Calu3 (cell line): ENCODE results near the gene B2M. TPM values are rescaled to one million over a fixed set of nuclear protein-coding genes. Genes with fewer than 3 reads are reported as not detected.

Experiments
- BruUV-seq: library from RNA; stranded (reverse); fragments of 400-500 nt; replicated peaks from 2 replicates; lab custom pipeline; 2021; lab: Mats Ljungman, UMichigan
- CTCF ChIA-PET: fragments of 300-600 bp; sonication (Branson Sonifier 250); formaldehyde crosslinking; loops from one replicate; lab custom pipeline; 2022; ENCODE audit warnings: antibody characterized with exemption; lab: Charles Lee
- DNase-seq: peaks from one replicate; pipeline ENCODE4 v3.0.0; 2022
- H3K27ac Mint-ChIP-seq: one replicate; pipeline ENCODE4 v1.8.0; 2022; ENCODE audit warnings: mixed read lengths; ENCODE audit not compliant: unreplicated experiment
- H3K27me3 Mint-ChIP-seq: one replicate; pipeline ENCODE4 v1.8.0; 2022; ENCODE audit warnings: mixed read lengths; ENCODE audit not compliant: unreplicated experiment
- H3K36me3 Mint-ChIP-seq: one replicate; pipeline ENCODE4 v1.8.0; 2022; ENCODE audit warnings: mild to moderate bottlenecking, moderate library complexity, mixed read lengths; ENCODE audit not compliant: insufficient read depth, unreplicated experiment
- H3K4me1 Mint-ChIP-seq: one replicate; pipeline ENCODE4 v1.8.0; 2022; ENCODE audit warnings: mild to moderate bottlenecking, low read depth, mixed read lengths; ENCODE audit not compliant: unreplicated experiment
- H3K4me3 Mint-ChIP-seq: one replicate; pipeline ENCODE4 v1.8.0; 2022; ENCODE audit warnings: mild to moderate bottlenecking, low read depth, moderate library complexity, mixed read lengths; ENCODE audit not compliant: unreplicated experiment
- H3K9me3 Mint-ChIP-seq: one replicate; pipeline ENCODE4 v1.8.0; 2022; ENCODE audit warnings: low read depth, mixed read lengths; ENCODE audit not compliant: unreplicated experiment
- CTCF ChIP-seq: fragments of 200-600 bp; IDR thresholded peaks from one replicate; pipeline ENCODE4 v1.8.0; 2022; ENCODE audit warnings: antibody characterized with exemption; ENCODE audit not compliant: unreplicated experiment
- intact Hi-C: fragments of 100-400 bp; cut with micrococcal nuclease; formaldehyde crosslinking; loops from one replicate; pipeline ENCODE4 v1.10.0; 2022; ENCODE audit not compliant: unreplicated experiment
- total RNA-seq: library from RNA; stranded (reverse); gene quantifications from 2 replicates; pipeline ENCODE4 v1.2.3, GENCODE V29; 2022

The B2M gene
- total RNA-seq, 1 experiment from 2014 or later, result 1,002 TPM

- no TSS peak for BruUV-seq
- Mint-ChIP-seq H3K36me3 (peaks cover 45% of the 10 kb centered on the region), H3K9me3 (no peaks in the 10 kb centered on the region), H3K4me1 (no peaks in the 10 kb centered on the region), H3K27me3 (no peaks in the 10 kb centered on the region), H3K27ac (peak overlapping the region; percentile 93), H3K4me3 (peak overlapping the region; percentile 97)
- CTCF ChIA-PET, result interaction anchor here (1.4 to 3.2 kb wide), 2 partner anchors 28 to 49 kb away, joined by 3 to 24 read pairs; partner anchors contain the start of gene SPG11
- intact Hi-C loops, result loop anchor here (1.0 kb wide), 2 partner anchors 29 to 49 kb away; partner anchors contain the start of gene SPG11
- no peak for DNase-seq
- TF ChIP-seq CTCF, result no peak
These were observed 527 bp downstream of the B2M start for GRCh38 chr15:44711743-44712345.

DNA sequence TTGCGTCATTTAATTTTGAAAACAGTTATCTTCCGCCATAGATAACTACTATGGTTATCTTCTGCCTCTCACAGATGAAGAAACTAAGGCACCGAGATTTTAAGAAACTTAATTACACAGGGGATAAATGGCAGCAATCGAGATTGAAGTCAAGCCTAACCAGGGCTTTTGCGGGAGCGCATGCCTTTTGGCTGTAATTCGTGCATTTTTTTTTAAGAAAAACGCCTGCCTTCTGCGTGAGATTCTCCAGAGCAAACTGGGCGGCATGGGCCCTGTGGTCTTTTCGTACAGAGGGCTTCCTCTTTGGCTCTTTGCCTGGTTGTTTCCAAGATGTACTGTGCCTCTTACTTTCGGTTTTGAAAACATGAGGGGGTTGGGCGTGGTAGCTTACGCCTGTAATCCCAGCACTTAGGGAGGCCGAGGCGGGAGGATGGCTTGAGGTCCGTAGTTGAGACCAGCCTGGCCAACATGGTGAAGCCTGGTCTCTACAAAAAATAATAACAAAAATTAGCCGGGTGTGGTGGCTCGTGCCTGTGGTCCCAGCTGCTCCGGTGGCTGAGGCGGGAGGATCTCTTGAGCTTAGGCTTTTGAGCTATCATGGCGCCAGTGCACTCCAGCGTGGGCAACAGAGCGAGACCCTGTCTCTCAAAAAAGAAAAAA lies 1.2 kb downstream of the B2M start:
- BruUV-seq, result TSS peak; percentile 61
- Mint-ChIP-seq H3K27me3 (no peaks in the 10 kb centered on the region), H3K27ac (peak overlapping the region; percentile 93), H3K36me3 (peaks cover 45% of the 10 kb centered on the region), H3K4me3 (peak overlapping the region; percentile 97), H3K4me1 (no peaks in the 10 kb centered on the region), H3K9me3 (no peaks in the 10 kb centered on the region)
- intact Hi-C loops, result loop anchor here (1.0 kb wide), 2 partner anchors 29 to 49 kb away; partner anchors contain the start of gene SPG11
- peak; percentile 62 for DNase-seq
- CTCF ChIA-PET, result interaction anchor here (0.7 to 3.2 kb wide), 3 partner anchors 18 to 49 kb away, joined by 3 to 24 read pairs (median 3); partner anchors contain the start of gene SPG11
- no peak for TF ChIP-seq CTCF

DNA sequence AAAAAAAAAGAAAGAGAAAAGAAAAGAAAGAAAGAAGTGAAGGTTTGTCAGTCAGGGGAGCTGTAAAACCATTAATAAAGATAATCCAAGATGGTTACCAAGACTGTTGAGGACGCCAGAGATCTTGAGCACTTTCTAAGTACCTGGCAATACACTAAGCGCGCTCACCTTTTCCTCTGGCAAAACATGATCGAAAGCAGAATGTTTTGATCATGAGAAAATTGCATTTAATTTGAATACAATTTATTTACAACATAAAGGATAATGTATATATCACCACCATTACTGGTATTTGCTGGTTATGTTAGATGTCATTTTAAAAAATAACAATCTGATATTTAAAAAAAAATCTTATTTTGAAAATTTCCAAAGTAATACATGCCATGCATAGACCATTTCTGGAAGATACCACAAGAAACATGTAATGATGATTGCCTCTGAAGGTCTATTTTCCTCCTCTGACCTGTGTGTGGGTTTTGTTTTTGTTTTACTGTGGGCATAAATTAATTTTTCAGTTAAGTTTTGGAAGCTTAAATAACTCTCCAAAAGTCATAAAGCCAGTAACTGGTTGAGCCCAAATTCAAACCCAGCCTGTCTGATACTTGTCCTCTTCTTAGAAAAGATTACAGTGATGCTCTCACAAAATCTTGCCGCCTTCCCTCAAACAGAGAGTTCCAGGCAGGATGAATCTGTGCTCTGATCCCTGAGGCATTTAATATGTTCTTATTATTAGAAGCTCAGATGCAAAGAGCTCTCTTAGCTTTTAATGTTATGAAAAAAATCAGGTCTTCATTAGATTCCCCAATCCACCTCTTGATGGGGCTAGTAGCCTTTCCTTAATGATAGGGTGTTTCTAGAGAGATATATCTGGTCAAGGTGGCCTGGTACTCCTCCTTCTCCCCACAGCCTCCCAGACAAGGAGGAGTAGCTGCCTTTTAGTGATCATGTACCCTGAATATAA lies 2.0 kb downstream of the B2M start:
- CTCF ChIA-PET, result interaction anchor here (0.7 to 3.2 kb wide), 5 partner anchors 15 to 50 kb away, joined by 3 to 24 read pairs (median 4); partner anchors contain the start of gene SPG11
- Mint-ChIP-seq H3K4me1 (no peaks in the 10 kb centered on the region), H3K9me3 (no peaks in the 10 kb centered on the region), H3K4me3 (peak overlapping the region; percentile 97), H3K27me3 (no peaks in the 10 kb centered on the region), H3K27ac (peak overlapping the region; percentile 93), H3K36me3 (peaks cover 45% of the 10 kb centered on the region)
- intact Hi-C loops, result no loop called here
- no TSS peak for BruUV-seq
- TF ChIP-seq CTCF, result no peak
- DNase-seq, result no peak
